ENCODE measurements around the gene L3MBTL1. TPM values are rescaled to one million over a fixed set of nuclear protein-coding genes. Genes with fewer than 3 reads are reported as not detected.

L3MBTL1 gene
- total RNA-seq: 16.2 TPM
- 4.8 TPM for polyA plus RNA-seq (ENCODE audit: insufficient read depth, low read depth, low replicate concordance)
- long read RNA-seq, donor 1, partial matches to known transcripts: 0 of 1 reads
- long read RNA-seq, donor 1, other reads (novel, unspliced or antisense): 0 of 1 reads
- long read RNA-seq, donor 2: 0 reads
- long read RNA-seq, donor 3, partial matches to known transcripts: 0 of 2 reads
- long read RNA-seq, donor 3, other reads (novel, unspliced or antisense): 0 of 2 reads
- long read RNA-seq, donor 4, partial matches to known transcripts: 0 of 1 reads
- long read RNA-seq, donor 4, other reads (novel, unspliced or antisense): 0 of 1 reads
- long read RNA-seq, donor 5: 0 reads
- long read RNA-seq, donor 6: 0 reads
- long read RNA-seq, donor 7, partial matches to known transcripts: 1 of 4 reads
- long read RNA-seq, donor 7, other reads (novel, unspliced or antisense): 2 of 4 reads
- long read RNA-seq, donor 8: 0 reads
- long read RNA-seq, donor 9: 0 reads
- long read RNA-seq, donor 10: 0 reads

GRCh38 chr20:43507150-43508080 is at the start of gene L3MBTL1:
L3MBTL1 (plus strand) TSS chr20:43507697; CDS start chr20:43513504, 5,807 bp downstream.
- Histone ChIP-seq H3K9me3 (ENCODE audit: control insufficient read depth in 2 of 3, insufficient read depth in 1 of 3, low read length in 3 of 3) (no peaks in the 10 kb centered on the region), H3K4me1 (ENCODE audit: control insufficient read depth in 2 of 3, insufficient read depth in 2 of 3, low read depth in 1 of 3, low read length in 3 of 3) (peaks cover 0 to 3% (median 0%) of the 10 kb centered on the region in 3 donors), H3K9ac (ENCODE audit: low read length in 3 of 3) (peak within 1 kb of the TSS in 1 of 3 donors; percentile 61), H3K27me3 (ENCODE audit: control insufficient read depth, insufficient read depth, low read length) (no peaks in the 10 kb centered on the region), H3K4me3 (ENCODE audit: low read length in 3 of 3) (peak within 1 kb of the TSS in 2 of 3 donors; percentile 10 to 60), H3K36me3 (ENCODE audit: control insufficient read depth in 2 of 3, insufficient read depth in 3 of 3, low read length in 3 of 3) (no peaks in the 10 kb centered on the region), H3K27ac (ENCODE audit: low read depth in 2 of 2, low read length in 2 of 2) (no peak within 1 kb of the TSS)
- DNase-seq: peak; percentile 68 to 81 (median 73)
- intact Hi-C loops (cut with DNase I): no loop called here
- no peak for FAIRE-seq
- TF ChIP-seq CTCF (IDR thresholded peaks at IDR 0.05; ENCODE audit: borderline replicate concordance, extremely low read depth, insufficient read depth): peak; percentile 1

GRCh38 chr20:43458422-43458924 is 49.0 kb upstream of the L3MBTL1 start:
- peak overlapping the region in 2 of 3 donors; percentile 61 to 99 for H3K9ac ChIP-seq (ENCODE audit: low read length in 3 of 3)
- FAIRE-seq: no peak
- intact Hi-C loops (cut with DNase I): no loop called here
- H3K9me3 ChIP-seq (ENCODE audit: control insufficient read depth in 2 of 3, insufficient read depth in 1 of 3, low read length in 3 of 3): no peaks in the 10 kb centered on the region
- H3K27ac ChIP-seq (ENCODE audit: low read depth in 2 of 2, low read length in 2 of 2): peak overlapping the region; percentile 100
- H3K36me3 ChIP-seq (ENCODE audit: control insufficient read depth in 2 of 3, insufficient read depth in 3 of 3, low read length in 3 of 3): peaks cover 14 to 42% (median 30%) of the 10 kb centered on the region in 3 donors
- DNase-seq: no peak
- no peaks in the 10 kb centered on the region for H3K27me3 ChIP-seq (ENCODE audit: control insufficient read depth, insufficient read depth, low read length)
- H3K4me3 ChIP-seq (ENCODE audit: low read length in 3 of 3): peak overlapping the region; percentile 85 to 96 (median 92)
- peaks cover 0 to 11% (median 8%) of the 10 kb centered on the region in 3 donors for H3K4me1 ChIP-seq (ENCODE audit: control insufficient read depth in 2 of 3, insufficient read depth in 2 of 3, low read depth in 1 of 3, low read length in 3 of 3)
- TF ChIP-seq CTCF (IDR thresholded peaks at IDR 0.05; ENCODE audit: borderline replicate concordance, extremely low read depth, insufficient read depth): no peak

GRCh38 chr20:43459022-43459942 is 48.2 kb upstream of the L3MBTL1 start:
- Histone ChIP-seq H3K27ac (ENCODE audit: low read depth in 2 of 2, low read length in 2 of 2) (no peak overlapping the region), H3K36me3 (ENCODE audit: control insufficient read depth in 2 of 3, insufficient read depth in 3 of 3, low read length in 3 of 3) (peaks cover 14 to 50% (median 35%) of the 10 kb centered on the region in 3 donors), H3K27me3 (ENCODE audit: control insufficient read depth, insufficient read depth, low read length) (no peaks in the 10 kb centered on the region), H3K9me3 (ENCODE audit: control insufficient read depth in 2 of 3, insufficient read depth in 1 of 3, low read length in 3 of 3) (no peaks in the 10 kb centered on the region), H3K4me1 (ENCODE audit: control insufficient read depth in 2 of 3, insufficient read depth in 2 of 3, low read depth in 1 of 3, low read length in 3 of 3) (peaks cover 0 to 11% (median 8%) of the 10 kb centered on the region in 3 donors), H3K4me3 (ENCODE audit: low read length in 3 of 3) (peak overlapping the region; percentile 55 to 85 (median 76)), H3K9ac (ENCODE audit: low read length in 3 of 3) (peak overlapping the region in 2 of 3 donors; percentile 35 to 61)
- DNase-seq (peak in 4 of 5 donors; percentile 15 to 74 (median 35)), FAIRE-seq (no peak)
- no peak for TF ChIP-seq CTCF (IDR thresholded peaks at IDR 0.05; ENCODE audit: borderline replicate concordance, extremely low read depth, insufficient read depth)
- intact Hi-C loops (cut with DNase I): no loop called here

Measured in kidney (tissue), 22 donors.